Type B pancreatic cell (in vitro differentiated cells): ENCODE data around the gene LRBA. TPM values are rescaled to one million over a fixed set of nuclear protein-coding genes. Genes with fewer than 3 reads are reported as not detected.

Source experiments
- DNase-seq: peaks from one replicate; pipeline ENCODE4 v3.0.0; 2021; ENCODE audit warnings: mixed read lengths; ENCODE audit not compliant: unreplicated experiment; ENCODE audit errors: extremely low spot score
- H3K27ac Mint-ChIP-seq: 2 replicates; pipeline ENCODE4 v1.8.0; 2021; ENCODE audit warnings: mild to moderate bottlenecking, mixed read lengths
- H3K27me3 Mint-ChIP-seq: 2 replicates; pipeline ENCODE4 v1.8.0; 2021; ENCODE audit warnings: mixed read lengths
- H3K36me3 Mint-ChIP-seq: 2 replicates; pipeline ENCODE4 v1.8.0; 2021; ENCODE audit warnings: mixed read lengths
- H3K4me1 Mint-ChIP-seq: one replicate; pipeline ENCODE4 v1.8.0; 2021; ENCODE audit warnings: mixed read lengths; ENCODE audit not compliant: unreplicated experiment
- H3K4me3 Mint-ChIP-seq: 2 replicates; pipeline ENCODE4 v1.8.0; 2021; ENCODE audit warnings: mild to moderate bottlenecking, mixed read lengths
- H3K9me3 Mint-ChIP-seq: 2 replicates; pipeline ENCODE4 v1.8.0; 2021; ENCODE audit warnings: mixed read lengths
- total RNA-seq: library from RNA; stranded (reverse); gene quantifications from 2 replicates; pipeline ENCODE4 v1.2.1, GENCODE V29; 2021; ENCODE audit warnings: low replicate concordance
- TF ChIP-seq, protein P1 (sequence below): fragments of 200-600 bp; sonication (generic); conservative IDR thresholded peaks from 2 replicates; pipeline ENCODE4 v1.5.0; 2021; ENCODE audit warnings: antibody characterized with exemption, mild to moderate bottlenecking

LRBA gene
- total RNA-seq, 1 donor from 2014 or later, result 64.5 TPM

DNA sequence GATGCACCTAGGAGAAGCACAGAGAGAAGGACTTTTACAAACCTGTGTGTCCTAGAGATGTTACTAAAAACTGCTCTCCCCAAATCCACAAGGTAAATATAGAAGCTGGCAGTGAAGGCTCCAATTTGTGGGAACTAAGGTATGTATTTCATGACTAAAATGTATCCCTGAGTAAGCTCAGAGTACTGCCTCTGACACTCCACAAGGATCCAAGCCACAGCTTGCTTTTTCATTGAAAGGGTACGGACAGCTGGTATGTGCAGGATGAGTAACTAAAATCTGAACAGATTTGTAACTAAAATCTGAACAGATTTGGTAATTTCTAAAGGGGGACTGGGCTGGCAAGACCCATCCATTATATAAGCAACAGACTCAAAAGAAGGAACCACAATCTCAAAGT, 749.3 kb downstream of the LRBA start:
- DNase-seq, result no peak
- peaks cover 7% of the 10 kb centered on the region for H3K9me3 Mint-ChIP-seq
- TF ChIP-seq, protein P1, sequence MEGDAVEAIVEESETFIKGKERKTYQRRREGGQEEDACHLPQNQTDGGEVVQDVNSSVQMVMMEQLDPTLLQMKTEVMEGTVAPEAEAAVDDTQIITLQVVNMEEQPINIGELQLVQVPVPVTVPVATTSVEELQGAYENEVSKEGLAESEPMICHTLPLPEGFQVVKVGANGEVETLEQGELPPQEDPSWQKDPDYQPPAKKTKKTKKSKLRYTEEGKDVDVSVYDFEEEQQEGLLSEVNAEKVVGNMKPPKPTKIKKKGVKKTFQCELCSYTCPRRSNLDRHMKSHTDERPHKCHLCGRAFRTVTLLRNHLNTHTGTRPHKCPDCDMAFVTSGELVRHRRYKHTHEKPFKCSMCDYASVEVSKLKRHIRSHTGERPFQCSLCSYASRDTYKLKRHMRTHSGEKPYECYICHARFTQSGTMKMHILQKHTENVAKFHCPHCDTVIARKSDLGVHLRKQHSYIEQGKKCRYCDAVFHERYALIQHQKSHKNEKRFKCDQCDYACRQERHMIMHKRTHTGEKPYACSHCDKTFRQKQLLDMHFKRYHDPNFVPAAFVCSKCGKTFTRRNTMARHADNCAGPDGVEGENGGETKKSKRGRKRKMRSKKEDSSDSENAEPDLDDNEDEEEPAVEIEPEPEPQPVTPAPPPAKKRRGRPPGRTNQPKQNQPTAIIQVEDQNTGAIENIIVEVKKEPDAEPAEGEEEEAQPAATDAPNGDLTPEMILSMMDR, result no peak
- H3K4me1 Mint-ChIP-seq, result no peaks in the 10 kb centered on the region
- no peak overlapping the region for H3K4me3 Mint-ChIP-seq
- peaks cover 63% of the 10 kb centered on the region for H3K36me3 Mint-ChIP-seq
- H3K27ac Mint-ChIP-seq, result no peak overlapping the region
- no peaks in the 10 kb centered on the region for H3K27me3 Mint-ChIP-seq

DNA sequence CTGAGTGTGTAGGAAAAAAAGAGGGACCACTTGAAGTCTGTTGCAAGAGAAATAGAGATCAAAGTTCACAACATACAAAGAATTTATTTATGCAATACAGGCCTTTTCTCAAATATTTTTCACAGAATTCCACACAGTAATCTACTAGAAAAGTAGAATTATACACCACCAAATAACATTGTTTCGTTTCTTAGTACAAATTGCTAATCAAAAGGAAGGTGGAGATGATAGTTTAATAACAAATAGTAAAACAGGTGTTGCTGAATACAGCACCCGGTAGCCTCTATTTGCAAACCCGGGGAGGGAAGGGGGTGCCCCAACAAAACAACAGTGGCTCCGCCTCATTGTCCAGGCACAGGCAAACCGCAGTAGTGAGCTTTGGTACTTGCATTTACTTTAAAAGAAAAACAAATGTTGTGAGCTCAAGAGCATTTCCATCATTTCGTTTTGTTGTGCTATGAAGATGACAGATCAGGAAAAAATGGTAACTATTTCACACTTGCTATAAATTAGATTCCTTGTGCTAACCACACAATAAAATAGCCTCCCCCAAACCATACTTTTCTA, 750.4 kb downstream of the LRBA start:
- Mint-ChIP-seq H3K27me3 (no peaks in the 10 kb centered on the region), H3K27ac (no peak overlapping the region), H3K9me3 (peaks cover 7% of the 10 kb centered on the region), H3K4me1 (no peaks in the 10 kb centered on the region), H3K4me3 (no peak overlapping the region), H3K36me3 (peaks cover 62% of the 10 kb centered on the region)
- TF ChIP-seq, protein P1, result no peak
- DNase-seq, result no peak

DNA sequence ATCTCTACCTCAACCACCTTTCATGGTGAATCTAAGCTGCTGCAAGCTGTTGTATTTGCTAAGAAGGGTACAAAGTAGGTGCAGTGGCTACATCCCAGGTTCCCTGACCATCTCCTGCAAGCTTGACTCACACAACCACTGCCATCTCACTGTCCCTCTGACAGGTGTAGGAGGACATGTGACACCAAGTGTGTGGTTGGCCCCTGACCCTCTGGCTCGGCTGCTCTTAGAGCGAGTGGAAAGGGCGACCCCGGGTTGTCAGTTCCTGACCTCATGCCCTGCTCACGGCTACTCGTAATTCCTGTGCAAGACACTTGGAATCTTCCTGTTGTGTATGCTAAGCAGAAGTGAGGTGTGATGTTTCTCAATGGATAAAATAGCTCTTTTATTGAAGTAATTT, 752.5 kb downstream of the LRBA start:
- peaks cover 12% of the 10 kb centered on the region for H3K4me1 Mint-ChIP-seq

DNA sequence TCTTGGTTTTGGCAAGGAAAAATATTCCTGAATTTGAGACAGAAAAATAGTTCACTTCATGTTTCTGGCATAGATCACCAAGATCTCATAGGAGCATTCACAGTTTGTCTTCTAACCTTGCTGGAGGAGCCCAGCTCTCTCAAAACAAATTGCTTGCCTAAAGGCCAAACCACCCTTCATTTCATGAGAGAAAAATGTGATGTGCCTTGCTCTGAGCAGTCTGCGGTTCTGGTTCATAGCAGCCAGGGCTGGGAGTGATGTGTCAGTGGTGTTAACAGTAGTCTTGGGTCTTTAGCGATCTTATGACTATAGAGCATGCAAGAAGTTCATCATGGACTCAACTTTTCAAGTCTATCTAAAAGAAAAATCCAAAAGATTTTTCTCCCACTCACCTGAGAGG, 753.5 kb downstream of the LRBA start:
- TF ChIP-seq, protein P1, result no peak
- DNase-seq, result no peak
- H3K27ac Mint-ChIP-seq, result no peak overlapping the region

More for the DNA sequence above, 752.5 kb downstream of the LRBA start:
- TF ChIP-seq, protein P1, result no peak
- Mint-ChIP-seq H3K27ac (no peak overlapping the region), H3K27me3 (no peaks in the 10 kb centered on the region), H3K36me3 (peaks cover 49% of the 10 kb centered on the region), H3K4me3 (no peak overlapping the region), H3K9me3 (no peaks in the 10 kb centered on the region)
- no peak for DNase-seq

DNA sequence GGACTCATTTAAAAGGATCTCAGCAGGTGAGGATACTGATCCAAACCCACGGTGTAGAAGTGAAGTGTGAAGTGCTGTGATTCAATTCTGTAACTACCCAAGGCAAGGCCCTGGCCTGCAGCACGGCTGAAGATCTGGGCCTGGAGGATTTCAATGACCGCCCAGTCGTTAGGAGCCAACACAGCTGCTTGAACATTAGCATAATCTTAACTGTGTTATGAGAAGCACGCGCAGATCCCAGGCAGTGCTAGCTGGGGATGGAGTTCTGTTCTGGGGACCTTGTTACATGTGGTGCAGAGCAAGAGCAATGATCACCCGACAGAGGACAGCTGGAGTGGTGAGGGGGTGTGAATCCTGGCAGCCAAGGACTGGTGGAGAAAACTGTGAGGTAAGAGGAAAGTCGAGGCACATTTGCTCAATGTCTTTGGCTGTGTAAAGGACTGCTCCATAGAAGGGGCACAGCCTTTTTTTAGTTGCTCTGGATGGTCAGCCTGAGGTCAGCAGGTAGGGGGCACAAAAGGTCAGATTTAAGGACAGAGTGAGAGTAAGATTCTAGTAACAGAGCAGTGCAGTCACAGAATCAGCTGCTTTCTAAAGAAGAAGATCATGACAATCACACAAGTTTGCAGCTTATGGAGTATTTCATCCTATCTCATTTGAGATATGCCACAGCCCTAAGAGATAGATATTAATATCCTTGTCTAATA, 755.1 kb downstream of the LRBA start:
- H3K4me3 Mint-ChIP-seq, result no peak overlapping the region
- no peaks in the 10 kb centered on the region for H3K27me3 Mint-ChIP-seq
- no peak overlapping the region for H3K27ac Mint-ChIP-seq
- TF ChIP-seq, protein P1, result no peak
- DNase-seq, result no peak
- peaks cover 21% of the 10 kb centered on the region for H3K4me1 Mint-ChIP-seq
- H3K36me3 Mint-ChIP-seq, result peaks cover 41% of the 10 kb centered on the region
- H3K9me3 Mint-ChIP-seq, result no peaks in the 10 kb centered on the region

More for the DNA sequence above, 753.5 kb downstream of the LRBA start:
- Mint-ChIP-seq H3K4me3 (no peak overlapping the region), H3K36me3 (peaks cover 41% of the 10 kb centered on the region), H3K9me3 (no peaks in the 10 kb centered on the region), H3K4me1 (peaks cover 14% of the 10 kb centered on the region), H3K27me3 (no peaks in the 10 kb centered on the region)
